ENCODE data around the gene OR51B2.

Gene OR51B2

DNA sequence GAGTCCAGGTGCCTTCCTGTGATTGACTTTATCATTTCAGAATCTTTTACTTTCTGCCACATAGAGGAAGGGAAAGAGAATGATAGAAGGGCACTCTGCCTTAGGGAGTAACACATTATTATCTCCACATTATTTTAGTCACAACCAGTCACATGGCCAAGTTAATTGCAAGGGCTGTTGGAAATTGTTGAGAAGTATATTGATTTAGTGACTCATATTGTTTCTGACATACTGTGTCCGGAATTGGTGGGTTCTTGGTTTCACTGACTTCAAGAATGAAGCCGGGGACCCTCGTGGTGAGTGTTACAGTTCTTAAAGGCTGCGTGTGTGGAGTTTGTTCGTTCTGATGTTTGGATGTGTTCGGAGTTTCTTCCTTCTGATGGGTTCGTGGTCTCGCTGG lies 31.1 kb downstream of the OR51B2 start:
- Histone ChIP-seq H3K4me1 (ENCODE audit: control insufficient read depth in 2 of 2, insufficient read depth in 2 of 2, low read length in 2 of 2) (no peaks in the 10 kb centered on the region), H3K27me3 (ENCODE audit: control insufficient read depth in 2 of 2, insufficient read depth in 2 of 2, low read length in 2 of 2) (no peaks in the 10 kb centered on the region), H3K36me3 (ENCODE audit: control insufficient read depth in 2 of 2, insufficient read depth in 2 of 2, low read length in 2 of 2) (no peaks in the 10 kb centered on the region), H3K9ac (ENCODE audit: low read depth in 1 of 2, low read length in 2 of 2) (no peak overlapping the region), H3K27ac (ENCODE audit: low read depth in 2 of 2, low read length in 2 of 2) (no peak overlapping the region), H3K4me3 (ENCODE audit: low read length in 2 of 2) (no peak overlapping the region), H3K9me3 (ENCODE audit: control insufficient read depth in 2 of 2, low read length in 2 of 2) (no peaks in the 10 kb centered on the region)

- Histone ChIP-seq H3K4me1 (ENCODE audit: control insufficient read depth in 2 of 2, insufficient read depth in 2 of 2, low read length in 2 of 2) (no peaks in the 10 kb centered on the region), H3K36me3 (ENCODE audit: control insufficient read depth in 2 of 2, insufficient read depth in 2 of 2, low read length in 2 of 2) (no peaks in the 10 kb centered on the region), H3K9me3 (ENCODE audit: control insufficient read depth in 2 of 2, low read length in 2 of 2) (no peaks in the 10 kb centered on the region), H3K9ac (ENCODE audit: low read depth in 1 of 2, low read length in 2 of 2) (no peak overlapping the region), H3K4me3 (ENCODE audit: low read length in 2 of 2) (no peak overlapping the region), H3K27ac (ENCODE audit: low read depth in 2 of 2, low read length in 2 of 2) (no peak overlapping the region), H3K27me3 (ENCODE audit: control insufficient read depth in 2 of 2, insufficient read depth in 2 of 2, low read length in 2 of 2) (no peaks in the 10 kb centered on the region)
Measured at GRCh38 chr11:5291207-5291838, 32.8 kb downstream of the OR51B2 start.

GRCh38 chr11:5290106-5290505 lies 34.0 kb downstream of the OR51B2 start:
- Histone ChIP-seq H3K27me3 (ENCODE audit: control insufficient read depth in 2 of 2, insufficient read depth in 2 of 2, low read length in 2 of 2) (no peaks in the 10 kb centered on the region), H3K36me3 (ENCODE audit: control insufficient read depth in 2 of 2, insufficient read depth in 2 of 2, low read length in 2 of 2) (no peaks in the 10 kb centered on the region), H3K4me3 (ENCODE audit: low read length in 2 of 2) (no peak overlapping the region), H3K27ac (ENCODE audit: low read depth in 2 of 2, low read length in 2 of 2) (no peak overlapping the region), H3K4me1 (ENCODE audit: control insufficient read depth in 2 of 2, insufficient read depth in 2 of 2, low read length in 2 of 2) (no peaks in the 10 kb centered on the region), H3K9ac (ENCODE audit: low read depth in 1 of 2, low read length in 2 of 2) (no peak overlapping the region), H3K9me3 (ENCODE audit: control insufficient read depth in 2 of 2, low read length in 2 of 2) (no peaks in the 10 kb centered on the region)

DNA sequence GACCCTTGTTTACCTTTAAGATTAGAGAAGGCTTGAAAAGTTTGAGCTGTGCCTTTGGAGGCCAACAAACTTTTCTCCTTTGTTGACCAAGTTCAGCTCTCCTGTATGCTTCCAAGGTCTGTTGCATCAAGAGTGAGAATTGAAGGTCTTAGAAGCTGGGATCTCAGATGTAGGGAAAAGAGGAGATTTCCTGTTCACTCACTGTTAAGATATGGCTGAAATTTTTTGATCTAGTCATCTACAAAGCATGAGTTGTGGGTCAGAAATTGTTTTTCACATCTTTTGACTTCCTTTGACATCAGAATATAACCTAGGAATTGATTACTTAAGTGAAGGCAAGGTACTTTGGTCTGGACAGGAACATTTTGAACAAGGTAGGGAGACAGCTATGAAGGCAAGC lies 34.4 kb downstream of the OR51B2 start:
- no peaks in the 10 kb centered on the region for H3K36me3 ChIP-seq (ENCODE audit: control insufficient read depth in 2 of 2, insufficient read depth in 2 of 2, low read length in 2 of 2)
- no peak overlapping the region for H3K27ac ChIP-seq (ENCODE audit: low read depth in 2 of 2, low read length in 2 of 2)
- no peaks in the 10 kb centered on the region for H3K4me1 ChIP-seq (ENCODE audit: control insufficient read depth in 2 of 2, insufficient read depth in 2 of 2, low read length in 2 of 2)
- H3K9me3 ChIP-seq (ENCODE audit: control insufficient read depth in 2 of 2, low read length in 2 of 2), result no peaks in the 10 kb centered on the region
- H3K4me3 ChIP-seq (ENCODE audit: low read length in 2 of 2), result no peak overlapping the region
- H3K9ac ChIP-seq (ENCODE audit: low read depth in 1 of 2, low read length in 2 of 2), result no peak overlapping the region
- H3K27me3 ChIP-seq (ENCODE audit: control insufficient read depth in 2 of 2, insufficient read depth in 2 of 2, low read length in 2 of 2), result no peaks in the 10 kb centered on the region

GRCh38 chr11:5288906-5289550 lies 35.1 kb downstream of the OR51B2 start:
- H3K27ac ChIP-seq (ENCODE audit: low read depth in 2 of 2, low read length in 2 of 2), result no peak overlapping the region
- no peak overlapping the region for H3K9ac ChIP-seq (ENCODE audit: low read depth in 1 of 2, low read length in 2 of 2)
- H3K4me3 ChIP-seq (ENCODE audit: low read length in 2 of 2), result no peak overlapping the region
- H3K4me1 ChIP-seq (ENCODE audit: control insufficient read depth in 2 of 2, insufficient read depth in 2 of 2, low read length in 2 of 2), result no peaks in the 10 kb centered on the region
- no peaks in the 10 kb centered on the region for H3K9me3 ChIP-seq (ENCODE audit: control insufficient read depth in 2 of 2, low read length in 2 of 2)
- H3K36me3 ChIP-seq (ENCODE audit: control insufficient read depth in 2 of 2, insufficient read depth in 2 of 2, low read length in 2 of 2), result no peaks in the 10 kb centered on the region
- no peaks in the 10 kb centered on the region for H3K27me3 ChIP-seq (ENCODE audit: control insufficient read depth in 2 of 2, insufficient read depth in 2 of 2, low read length in 2 of 2)

DNA sequence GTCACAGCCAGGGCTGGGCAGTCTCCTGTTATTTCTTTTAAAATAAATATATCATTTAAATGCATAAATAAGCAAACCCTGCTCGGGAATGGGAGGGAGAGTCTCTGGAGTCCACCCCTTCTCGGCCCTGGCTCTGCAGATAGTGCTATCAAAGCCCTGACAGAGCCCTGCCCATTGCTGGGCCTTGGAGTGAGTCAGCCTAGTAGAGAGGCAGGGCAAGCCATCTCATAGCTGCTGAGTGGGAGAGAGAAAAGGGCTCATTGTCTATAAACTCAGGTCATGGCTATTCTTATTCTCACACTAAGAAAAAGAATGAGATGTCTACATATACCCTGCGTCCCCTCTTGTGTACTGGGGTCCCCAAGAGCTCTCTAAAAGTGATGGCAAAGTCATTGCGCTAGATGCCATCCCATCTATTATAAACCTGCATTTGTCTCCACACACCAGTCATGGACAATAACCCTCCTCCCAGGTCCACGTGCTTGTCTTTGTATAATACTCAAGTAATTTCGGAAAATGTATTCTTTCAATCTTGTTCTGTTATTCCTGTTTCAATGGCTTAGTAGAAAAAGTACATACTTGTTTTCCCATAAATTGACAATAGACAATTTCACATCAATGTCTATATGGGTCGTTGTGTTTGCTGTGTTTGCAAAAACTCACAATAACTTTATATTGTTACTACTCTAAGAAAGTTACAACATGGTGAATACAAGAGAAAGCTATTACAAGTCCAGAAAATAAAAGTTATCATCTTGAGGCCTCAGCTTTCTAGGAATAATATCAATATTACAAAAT lies 35.8 kb downstream of the OR51B2 start:
- H3K4me1 ChIP-seq (ENCODE audit: control insufficient read depth in 2 of 2, insufficient read depth in 2 of 2, low read length in 2 of 2), result no peaks in the 10 kb centered on the region
- H3K27ac ChIP-seq (ENCODE audit: low read depth in 2 of 2, low read length in 2 of 2), result no peak overlapping the region
- H3K36me3 ChIP-seq (ENCODE audit: control insufficient read depth in 2 of 2, insufficient read depth in 2 of 2, low read length in 2 of 2), result no peaks in the 10 kb centered on the region
- H3K4me3 ChIP-seq (ENCODE audit: low read length in 2 of 2), result no peak overlapping the region
- no peaks in the 10 kb centered on the region for H3K27me3 ChIP-seq (ENCODE audit: control insufficient read depth in 2 of 2, insufficient read depth in 2 of 2, low read length in 2 of 2)
- H3K9me3 ChIP-seq (ENCODE audit: control insufficient read depth in 2 of 2, low read length in 2 of 2), result no peaks in the 10 kb centered on the region
- no peak overlapping the region for H3K9ac ChIP-seq (ENCODE audit: low read depth in 1 of 2, low read length in 2 of 2)

GRCh38 chr11:5286901-5287300 lies 37.2 kb downstream of the OR51B2 start:
- Histone ChIP-seq H3K27ac (ENCODE audit: low read depth in 2 of 2, low read length in 2 of 2) (no peak overlapping the region), H3K36me3 (ENCODE audit: control insufficient read depth in 2 of 2, insufficient read depth in 2 of 2, low read length in 2 of 2) (no peaks in the 10 kb centered on the region), H3K4me3 (ENCODE audit: low read length in 2 of 2) (no peak overlapping the region), H3K4me1 (ENCODE audit: control insufficient read depth in 2 of 2, insufficient read depth in 2 of 2, low read length in 2 of 2) (no peaks in the 10 kb centered on the region), H3K9me3 (ENCODE audit: control insufficient read depth in 2 of 2, low read length in 2 of 2) (no peaks in the 10 kb centered on the region), H3K27me3 (ENCODE audit: control insufficient read depth in 2 of 2, insufficient read depth in 2 of 2, low read length in 2 of 2) (no peaks in the 10 kb centered on the region), H3K9ac (ENCODE audit: low read depth in 1 of 2, low read length in 2 of 2) (no peak overlapping the region)

DNA sequence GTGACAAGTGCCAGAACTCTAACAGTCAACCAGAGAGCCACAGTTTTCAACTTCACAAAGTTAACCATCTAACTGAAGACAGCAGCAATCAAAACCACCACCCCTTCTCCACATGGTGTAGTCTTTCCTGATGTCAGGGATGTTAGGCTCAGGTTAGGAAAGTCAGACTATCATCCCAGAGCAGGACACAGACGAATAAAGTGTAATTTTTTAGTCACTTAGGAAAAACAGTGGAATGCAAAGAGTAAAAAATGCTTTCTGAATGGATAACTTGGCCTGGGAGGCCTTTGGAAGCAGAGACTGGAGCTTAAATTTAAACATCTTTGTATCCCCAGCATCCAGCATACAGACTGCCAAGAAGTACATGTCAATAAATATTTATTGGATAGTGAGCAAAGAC lies 37.7 kb downstream of the OR51B2 start:
- H3K4me3 ChIP-seq (ENCODE audit: low read length in 2 of 2), result no peak overlapping the region
- no peaks in the 10 kb centered on the region for H3K4me1 ChIP-seq (ENCODE audit: control insufficient read depth in 2 of 2, insufficient read depth in 2 of 2, low read length in 2 of 2)
- H3K36me3 ChIP-seq (ENCODE audit: control insufficient read depth in 2 of 2, insufficient read depth in 2 of 2, low read length in 2 of 2), result no peaks in the 10 kb centered on the region
- H3K27ac ChIP-seq (ENCODE audit: low read depth in 2 of 2, low read length in 2 of 2), result no peak overlapping the region
- no peaks in the 10 kb centered on the region for H3K9me3 ChIP-seq (ENCODE audit: control insufficient read depth in 2 of 2, low read length in 2 of 2)
- H3K27me3 ChIP-seq (ENCODE audit: control insufficient read depth in 2 of 2, insufficient read depth in 2 of 2, low read length in 2 of 2), result no peaks in the 10 kb centered on the region
- H3K9ac ChIP-seq (ENCODE audit: low read depth in 1 of 2, low read length in 2 of 2), result no peak overlapping the region

DNA sequence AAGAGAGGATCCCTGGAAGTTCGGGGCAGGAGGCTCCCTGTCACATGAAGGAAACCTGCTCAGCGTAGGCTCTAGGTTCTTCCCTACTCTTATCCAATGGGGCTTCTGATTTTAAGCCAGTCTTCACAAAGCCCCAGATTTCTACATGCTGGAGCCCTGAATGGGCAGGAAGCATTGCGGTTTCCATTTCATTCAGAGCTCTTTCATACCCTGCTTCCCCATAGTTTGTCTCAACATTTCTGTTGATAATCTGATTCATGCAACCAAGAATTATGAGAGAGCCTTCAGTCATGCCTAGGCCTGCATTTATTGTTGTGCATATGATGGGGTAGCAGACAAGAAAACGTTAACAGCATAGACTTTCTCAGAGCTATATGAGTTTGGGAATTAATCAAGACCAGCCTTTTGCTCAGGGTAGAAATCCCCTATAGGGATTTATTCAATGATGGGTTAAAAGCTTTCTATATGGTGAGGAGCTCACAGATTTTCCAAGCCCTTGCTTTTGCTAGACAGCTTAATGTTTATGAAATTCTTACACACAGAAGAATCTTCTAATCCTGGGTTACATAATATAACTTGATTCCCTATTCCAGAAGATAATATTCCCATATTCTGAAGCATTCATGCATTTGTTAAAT lies 38.3 kb downstream of the OR51B2 start:
- Histone ChIP-seq H3K27me3 (ENCODE audit: control insufficient read depth in 2 of 2, insufficient read depth in 2 of 2, low read length in 2 of 2) (no peaks in the 10 kb centered on the region), H3K9ac (ENCODE audit: low read depth in 1 of 2, low read length in 2 of 2) (no peak overlapping the region), H3K4me3 (ENCODE audit: low read length in 2 of 2) (no peak overlapping the region), H3K4me1 (ENCODE audit: control insufficient read depth in 2 of 2, insufficient read depth in 2 of 2, low read length in 2 of 2) (no peaks in the 10 kb centered on the region), H3K9me3 (ENCODE audit: control insufficient read depth in 2 of 2, low read length in 2 of 2) (no peaks in the 10 kb centered on the region), H3K36me3 (ENCODE audit: control insufficient read depth in 2 of 2, insufficient read depth in 2 of 2, low read length in 2 of 2) (no peaks in the 10 kb centered on the region), H3K27ac (ENCODE audit: low read depth in 2 of 2, low read length in 2 of 2) (no peak overlapping the region)

- no peaks in the 10 kb centered on the region for H3K36me3 ChIP-seq (ENCODE audit: control insufficient read depth in 2 of 2, insufficient read depth in 2 of 2, low read length in 2 of 2)
- H3K9me3 ChIP-seq (ENCODE audit: control insufficient read depth in 2 of 2, low read length in 2 of 2), result no peaks in the 10 kb centered on the region
- H3K9ac ChIP-seq (ENCODE audit: low read depth in 1 of 2, low read length in 2 of 2), result no peak overlapping the region
- H3K27me3 ChIP-seq (ENCODE audit: control insufficient read depth in 2 of 2, insufficient read depth in 2 of 2, low read length in 2 of 2), result no peaks in the 10 kb centered on the region
- H3K4me1 ChIP-seq (ENCODE audit: control insufficient read depth in 2 of 2, insufficient read depth in 2 of 2, low read length in 2 of 2), result no peaks in the 10 kb centered on the region
- no peak overlapping the region for H3K27ac ChIP-seq (ENCODE audit: low read depth in 2 of 2, low read length in 2 of 2)
- no peak overlapping the region for H3K4me3 ChIP-seq (ENCODE audit: low read length in 2 of 2)
Measured at GRCh38 chr11:5284637-5285036, 39.5 kb downstream of the OR51B2 start.

All from mucosa of rectum (tissue), 2 donors.